ENCODE results near the gene CDH4. TPM values are rescaled to one million over a fixed set of nuclear protein-coding genes. Genes with fewer than 3 reads are reported as not detected.

CDH4 gene
- polyA plus RNA-seq, 1 donor (not counting 4 experiments of a cell fraction or from before 2014, with no cell fraction given) = 2.2 TPM

GRCh38 chr20:61599541-61599992 is 347.5 kb downstream of the CDH4 start:
- FAIRE-seq (no peak), DNase-seq (ENCODE audit: low read depth, low spot score) (no peak)
- Histone ChIP-seq H3K27me3 (ENCODE audit: control insufficient read depth, extremely low read depth, insufficient read depth, low read length) (no peaks in the 10 kb centered on the region), H3K4me1 (ENCODE audit: control insufficient read depth, extremely low read depth, insufficient read depth, low read length) (no peaks in the 10 kb centered on the region), H3K9ac (ENCODE audit: control insufficient read depth, extremely low read depth, insufficient read depth, low read length) (no peak overlapping the region), H3K9me1 (ENCODE audit: control insufficient read depth, extremely low read depth, insufficient read depth, low read length) (no peaks in the 10 kb centered on the region), H3K4me3 (ENCODE audit: control insufficient read depth in 2 of 3, extremely low read depth in 1 of 3, insufficient read depth in 2 of 3, low read depth in 1 of 3, low read length in 3 of 3) (no peak overlapping the region), H4K20me1 (ENCODE audit: control insufficient read depth, extremely low read depth, insufficient read depth, low read length) (no peaks in the 10 kb centered on the region), H2AFZ (ENCODE audit: control insufficient read depth, low read length) (no peak overlapping the region), H3K36me3 (ENCODE audit: control insufficient read depth in 2 of 2, extremely low read depth in 1 of 2, insufficient read depth in 2 of 2, low read length in 2 of 2) (no peaks in the 10 kb centered on the region), H3K27ac (ENCODE audit: control insufficient read depth, insufficient read depth, low read length) (no peak overlapping the region), H3K4me2 (ENCODE audit: control insufficient read depth, extremely low read depth, insufficient read depth, low read depth, low read length) (no peak overlapping the region), H3K9me3 (ENCODE audit: control insufficient read depth, low read depth, low read length) (peaks cover 10% of the 10 kb centered on the region), H3K79me2 (ENCODE audit: control insufficient read depth, insufficient read depth, low read length) (no peaks in the 10 kb centered on the region)
- TF ChIP-seq CTCF (optimal IDR thresholded peaks at IDR 0.05 in 1 of 3, IDR thresholded peaks at IDR 0.05 in 1 of 3, conservative IDR thresholded peaks at IDR 0.05 in 1 of 3; ENCODE audit: extremely low read depth in 1 of 3, insufficient read depth in 2 of 3, low read length in 3 of 3) (no peak), EZH2 (IDR thresholded peaks at IDR 0.05; ENCODE audit: low read length) (no peak)
- dilution Hi-C loops (cut with MboI; ENCODE audit: extremely low pct_ligation_motif_present, low sequenced_read_pairs) = no loop called here

GRCh38 chr20:61600016-61600415 is 348.0 kb downstream of the CDH4 start:
- Histone ChIP-seq H3K4me1 (ENCODE audit: control insufficient read depth, extremely low read depth, insufficient read depth, low read length) (no peaks in the 10 kb centered on the region), H2AFZ (ENCODE audit: control insufficient read depth, low read length) (no peak overlapping the region), H4K20me1 (ENCODE audit: control insufficient read depth, extremely low read depth, insufficient read depth, low read length) (no peaks in the 10 kb centered on the region), H3K4me3 (ENCODE audit: control insufficient read depth in 2 of 3, extremely low read depth in 1 of 3, insufficient read depth in 2 of 3, low read depth in 1 of 3, low read length in 3 of 3) (no peak overlapping the region), H3K9ac (ENCODE audit: control insufficient read depth, extremely low read depth, insufficient read depth, low read length) (no peak overlapping the region), H3K27ac (ENCODE audit: control insufficient read depth, insufficient read depth, low read length) (no peak overlapping the region), H3K36me3 (ENCODE audit: control insufficient read depth in 2 of 2, extremely low read depth in 1 of 2, insufficient read depth in 2 of 2, low read length in 2 of 2) (no peaks in the 10 kb centered on the region), H3K9me1 (ENCODE audit: control insufficient read depth, extremely low read depth, insufficient read depth, low read length) (no peaks in the 10 kb centered on the region), H3K79me2 (ENCODE audit: control insufficient read depth, insufficient read depth, low read length) (no peaks in the 10 kb centered on the region), H3K27me3 (ENCODE audit: control insufficient read depth, extremely low read depth, insufficient read depth, low read length) (no peaks in the 10 kb centered on the region), H3K9me3 (ENCODE audit: control insufficient read depth, low read depth, low read length) (peaks cover 10% of the 10 kb centered on the region), H3K4me2 (ENCODE audit: control insufficient read depth, extremely low read depth, insufficient read depth, low read depth, low read length) (no peak overlapping the region)
- FAIRE-seq (no peak), DNase-seq (ENCODE audit: low read depth, low spot score) (no peak)
- dilution Hi-C loops (cut with MboI; ENCODE audit: extremely low pct_ligation_motif_present, low sequenced_read_pairs) = no loop called here
- TF ChIP-seq EZH2 (IDR thresholded peaks at IDR 0.05; ENCODE audit: low read length) (no peak), CTCF (optimal IDR thresholded peaks at IDR 0.05 in 1 of 3, IDR thresholded peaks at IDR 0.05 in 1 of 3, conservative IDR thresholded peaks at IDR 0.05 in 1 of 3; ENCODE audit: extremely low read depth in 1 of 3, insufficient read depth in 2 of 3, low read length in 3 of 3) (no peak)

All from keratinocyte (primary cell).